Adrenal gland (tissue), 5 donors: Measurements from ENCODE around the gene WNT5B.

Experiments used
- POLR2A ChIP-seq, 2 donors: fragments of 450-650 bp; IDR thresholded peaks; one replicate each; pipeline ENCODE4 v1.6.1; 2017; ENCODE audit warnings: antibody characterized with exemption in 2 of 2, mild to moderate bottlenecking in 2 of 2, moderate library complexity in 1 of 2
- TF ChIP-seq, protein P1 (sequence below), 6 experiments: fragments of 450-650 bp in 4 of 6; fragments of 200-600 bp in 2 of 6; sonication (generic) in 1 of 6; IDR thresholded peaks; 1 replicate in 5 of 6; 2 replicates in 1 of 6; pipeline versions ENCODE4 v1.5.1 to v1.8.0; 2016 to 2021; ENCODE audit warnings: antibody characterized with exemption in 6 of 6, mild to moderate bottlenecking in 2 of 6, moderate library complexity in 1 of 6
- donor health status: DM: no; HTN: no; CAD: no.

DNA sequence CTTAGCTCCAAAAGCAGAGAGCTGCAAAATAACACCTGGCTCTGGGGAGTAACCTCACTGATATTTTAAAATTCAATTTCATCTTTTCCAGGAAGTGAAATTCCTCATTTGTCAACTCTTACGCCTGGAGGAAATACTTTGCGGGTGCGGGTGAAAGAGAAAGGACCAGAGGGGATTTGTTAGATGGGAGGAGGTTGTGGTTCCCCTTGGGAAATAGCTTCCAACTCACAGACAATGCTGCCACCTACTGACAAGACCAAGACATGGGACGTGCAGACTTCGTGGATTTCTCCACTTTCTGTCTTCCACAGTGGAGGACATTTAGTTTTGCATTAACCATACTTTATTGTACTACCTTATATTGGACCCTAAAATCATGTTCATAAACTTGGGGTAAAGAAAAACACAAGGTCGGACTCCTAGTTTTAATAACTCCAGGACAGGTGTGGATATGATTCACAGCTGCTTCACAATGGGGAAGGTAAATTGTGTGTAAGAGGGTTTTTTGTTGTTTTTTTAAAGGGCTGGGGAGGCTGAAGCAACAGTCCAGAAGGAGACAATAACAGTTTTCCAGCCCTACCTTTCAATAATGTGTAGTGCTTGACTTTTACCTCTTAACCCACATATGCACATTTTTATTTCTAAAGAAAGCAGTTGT lies 45.5 kb upstream of the WNT5B start:
- TF ChIP-seq, protein P1, sequence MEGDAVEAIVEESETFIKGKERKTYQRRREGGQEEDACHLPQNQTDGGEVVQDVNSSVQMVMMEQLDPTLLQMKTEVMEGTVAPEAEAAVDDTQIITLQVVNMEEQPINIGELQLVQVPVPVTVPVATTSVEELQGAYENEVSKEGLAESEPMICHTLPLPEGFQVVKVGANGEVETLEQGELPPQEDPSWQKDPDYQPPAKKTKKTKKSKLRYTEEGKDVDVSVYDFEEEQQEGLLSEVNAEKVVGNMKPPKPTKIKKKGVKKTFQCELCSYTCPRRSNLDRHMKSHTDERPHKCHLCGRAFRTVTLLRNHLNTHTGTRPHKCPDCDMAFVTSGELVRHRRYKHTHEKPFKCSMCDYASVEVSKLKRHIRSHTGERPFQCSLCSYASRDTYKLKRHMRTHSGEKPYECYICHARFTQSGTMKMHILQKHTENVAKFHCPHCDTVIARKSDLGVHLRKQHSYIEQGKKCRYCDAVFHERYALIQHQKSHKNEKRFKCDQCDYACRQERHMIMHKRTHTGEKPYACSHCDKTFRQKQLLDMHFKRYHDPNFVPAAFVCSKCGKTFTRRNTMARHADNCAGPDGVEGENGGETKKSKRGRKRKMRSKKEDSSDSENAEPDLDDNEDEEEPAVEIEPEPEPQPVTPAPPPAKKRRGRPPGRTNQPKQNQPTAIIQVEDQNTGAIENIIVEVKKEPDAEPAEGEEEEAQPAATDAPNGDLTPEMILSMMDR (IDR thresholded peaks at IDR 0.05) = peak; percentile 60 to 96 (median 91)
- TF ChIP-seq POLR2A (IDR thresholded peaks at IDR 0.05) = no peak
